LNCaP clone FGC (cell line): ENCODE results near the gene KMT2D.

Experiments
- DNase-seq: peaks from one replicate; pipeline ENCODE4 v3.0.0-alpha.2; 2011; ENCODE audit warnings: low read depth
- H3K4me3 ChIP-seq: 2 replicates; pipeline ENCODE4 v1.5.1; 2011; ENCODE audit warnings: mild to moderate bottlenecking, low read depth, low read length, control low read depth
- TF ChIP-seq, protein P1 (sequence below): IDR thresholded peaks from 2 replicates; pipeline ENCODE4 v1.5.1; 2012; ENCODE audit warnings: mild to moderate bottlenecking; ENCODE audit not compliant: control insufficient read depth, insufficient read depth; ENCODE audit errors: extremely low read depth

The KMT2D gene

GRCh38 chr12:49052451-49053208 is 8.0 kb downstream of the KMT2D start:
- no peak for DNase-seq
- TF ChIP-seq, protein P1, sequence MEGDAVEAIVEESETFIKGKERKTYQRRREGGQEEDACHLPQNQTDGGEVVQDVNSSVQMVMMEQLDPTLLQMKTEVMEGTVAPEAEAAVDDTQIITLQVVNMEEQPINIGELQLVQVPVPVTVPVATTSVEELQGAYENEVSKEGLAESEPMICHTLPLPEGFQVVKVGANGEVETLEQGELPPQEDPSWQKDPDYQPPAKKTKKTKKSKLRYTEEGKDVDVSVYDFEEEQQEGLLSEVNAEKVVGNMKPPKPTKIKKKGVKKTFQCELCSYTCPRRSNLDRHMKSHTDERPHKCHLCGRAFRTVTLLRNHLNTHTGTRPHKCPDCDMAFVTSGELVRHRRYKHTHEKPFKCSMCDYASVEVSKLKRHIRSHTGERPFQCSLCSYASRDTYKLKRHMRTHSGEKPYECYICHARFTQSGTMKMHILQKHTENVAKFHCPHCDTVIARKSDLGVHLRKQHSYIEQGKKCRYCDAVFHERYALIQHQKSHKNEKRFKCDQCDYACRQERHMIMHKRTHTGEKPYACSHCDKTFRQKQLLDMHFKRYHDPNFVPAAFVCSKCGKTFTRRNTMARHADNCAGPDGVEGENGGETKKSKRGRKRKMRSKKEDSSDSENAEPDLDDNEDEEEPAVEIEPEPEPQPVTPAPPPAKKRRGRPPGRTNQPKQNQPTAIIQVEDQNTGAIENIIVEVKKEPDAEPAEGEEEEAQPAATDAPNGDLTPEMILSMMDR: no peak
- no peak overlapping the region for H3K4me3 ChIP-seq

DNA sequence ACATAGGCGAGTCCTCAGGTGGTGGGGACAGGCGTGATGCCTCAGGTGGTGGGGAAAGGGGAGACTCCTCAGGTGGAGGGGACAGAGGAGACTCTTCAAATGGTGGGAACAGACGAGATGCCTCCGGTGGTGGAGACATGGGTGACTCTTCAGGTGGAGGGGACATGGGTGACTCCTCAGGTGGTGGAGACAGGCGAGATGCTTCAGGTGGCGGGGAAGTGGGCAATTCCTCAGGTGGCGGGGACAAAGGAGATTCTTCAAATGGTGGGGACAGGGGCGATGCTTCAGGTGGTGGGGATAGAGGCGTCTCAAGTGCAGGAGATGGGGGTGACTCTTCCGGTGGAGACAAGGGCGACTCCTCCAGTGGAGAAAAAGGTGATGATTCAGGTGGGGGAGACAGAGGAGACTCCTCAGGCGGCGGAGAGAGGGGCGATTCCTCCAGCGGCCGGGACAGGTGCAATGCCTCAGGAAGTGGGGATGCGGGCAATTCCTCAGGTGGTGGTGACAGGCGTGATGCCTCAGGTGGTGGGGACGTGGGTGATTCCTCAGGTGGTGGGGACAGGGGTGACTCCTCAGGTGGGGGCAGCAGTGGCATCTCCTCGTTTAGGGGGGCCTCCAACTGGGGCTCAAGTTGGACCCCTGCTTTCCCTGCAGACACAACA is 8.7 kb downstream of the KMT2D start:
- DNase-seq: no peak
- H3K4me3 ChIP-seq: no peak overlapping the region
- TF ChIP-seq, protein P1: no peak

DNA sequence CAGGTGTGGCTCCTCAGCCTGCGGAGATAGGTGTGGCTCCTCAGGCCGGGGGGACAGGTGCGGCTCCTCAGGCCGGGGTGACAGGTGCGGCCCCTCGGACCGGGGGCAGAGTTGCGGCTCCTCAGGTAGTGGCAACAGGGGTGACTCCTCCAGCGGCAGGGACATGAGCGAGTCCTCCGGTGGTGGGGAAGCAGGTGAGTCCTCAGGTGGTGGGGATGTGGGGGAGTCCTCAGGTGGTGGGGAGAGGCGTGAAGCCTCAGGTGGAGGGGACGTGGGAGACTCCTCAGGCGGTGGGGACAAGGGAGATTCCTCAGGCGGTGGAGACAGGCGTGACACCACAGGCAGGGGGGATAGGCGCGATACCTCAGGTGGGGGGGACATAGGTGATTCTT is 9.2 kb downstream of the KMT2D start:
- no peak overlapping the region for H3K4me3 ChIP-seq

DNA sequence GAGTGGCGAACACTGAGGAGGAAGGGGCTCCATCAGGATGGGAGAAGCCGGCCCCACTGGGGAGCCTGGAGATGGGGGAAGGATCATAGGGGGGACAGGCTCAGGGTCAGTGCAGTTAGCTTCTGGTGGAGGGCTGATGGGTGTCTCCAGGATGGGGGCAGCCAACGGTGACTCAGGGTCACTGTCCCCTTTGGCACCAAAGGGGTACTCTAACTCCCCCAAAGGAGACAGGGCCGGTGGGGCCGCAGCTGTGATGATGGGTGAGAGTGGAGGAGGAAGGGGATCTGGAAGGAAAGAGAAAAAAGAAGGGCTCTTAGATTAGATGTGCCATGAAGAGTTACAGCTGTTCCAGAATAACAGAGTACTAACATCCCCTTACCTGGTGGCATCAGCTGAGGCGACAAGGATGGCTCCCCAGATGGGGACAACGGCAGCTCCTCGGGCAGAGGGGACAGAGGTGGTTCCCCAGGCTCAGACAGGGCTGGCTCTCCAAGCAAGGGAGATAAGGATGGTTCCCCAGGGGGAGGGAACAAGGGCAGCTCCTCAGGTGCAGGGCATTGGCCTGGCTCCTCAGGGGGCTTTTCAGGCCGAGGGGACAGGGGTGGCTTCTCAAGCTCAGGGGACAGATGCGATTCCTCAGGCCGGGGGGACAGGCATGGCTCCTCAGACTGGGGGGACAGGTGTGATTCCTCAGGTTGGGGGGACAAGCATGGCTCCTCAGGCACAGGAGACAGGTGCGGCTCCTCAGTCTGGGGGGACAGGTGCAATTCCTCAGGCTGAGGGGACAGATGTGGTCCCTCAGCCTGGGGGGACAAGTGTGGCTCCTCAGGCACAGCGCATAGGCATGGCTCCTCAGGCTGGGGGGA is 9.9 kb downstream of the KMT2D start:
- TF ChIP-seq, protein P1: no peak
- no peak for DNase-seq
- no peak overlapping the region for H3K4me3 ChIP-seq

More for the DNA sequence above, 9.2 kb downstream of the KMT2D start:
- TF ChIP-seq, protein P1: no peak
- no peak for DNase-seq

DNA sequence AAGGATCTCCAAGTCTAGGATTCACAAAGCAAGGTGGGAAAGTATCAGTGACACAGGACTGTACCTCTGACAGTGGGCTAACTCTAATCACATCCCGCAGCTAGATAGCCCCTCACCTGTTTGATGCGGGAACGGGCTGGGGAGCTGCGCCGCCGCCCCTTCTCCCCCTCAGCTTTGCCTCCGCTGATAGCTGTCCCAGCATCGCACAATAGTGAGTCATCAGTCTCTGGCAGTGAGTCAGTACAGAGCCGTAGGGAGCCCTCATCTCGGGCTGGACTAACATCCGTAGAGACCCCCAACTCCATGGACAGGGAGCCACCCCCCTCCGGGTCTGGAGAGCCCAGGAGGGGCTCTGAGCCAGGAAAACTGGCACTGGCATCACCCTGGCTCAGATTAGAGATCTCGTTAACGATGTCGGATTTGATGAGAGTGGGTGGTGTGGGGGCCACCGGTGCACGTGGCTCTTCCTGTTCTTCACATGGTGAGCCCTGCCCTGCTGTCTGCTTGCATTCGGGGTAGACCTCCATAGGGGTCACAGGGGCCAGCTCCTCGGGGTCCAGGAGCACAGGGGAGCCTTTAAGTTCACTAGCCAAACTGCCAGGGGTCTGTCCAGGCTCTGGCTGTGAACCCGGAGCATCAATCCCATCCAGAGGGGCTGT is 10.9 kb downstream of the KMT2D start:
- DNase-seq: no peak
- no peak overlapping the region for H3K4me3 ChIP-seq
- TF ChIP-seq, protein P1: no peak

DNA sequence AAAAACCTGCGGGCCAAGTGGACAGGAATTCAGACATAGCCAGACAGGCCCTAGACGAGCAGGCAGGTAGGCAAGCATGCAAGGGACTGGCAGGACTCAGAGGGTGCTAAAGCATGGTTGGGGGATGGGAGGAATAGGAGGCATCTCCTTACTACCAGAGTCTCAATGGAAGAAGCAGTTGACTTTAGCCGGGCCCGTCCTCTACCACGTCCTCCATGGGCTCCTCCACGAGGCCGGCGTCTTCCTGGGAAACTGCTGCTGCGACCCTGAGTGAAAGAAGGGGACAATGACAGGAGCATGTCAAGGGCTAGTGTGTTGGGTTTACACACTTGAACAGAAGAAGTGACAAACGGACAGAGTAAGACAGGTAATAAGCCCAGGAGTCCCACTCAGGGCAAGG is 11.6 kb downstream of the KMT2D start:
- no peak for DNase-seq
- TF ChIP-seq, protein P1: no peak
- no peak overlapping the region for H3K4me3 ChIP-seq
